Mucosa of descending colon (tissue), 3 donors: Measurements from ENCODE around the gene ALDH3A2. TPM values are rescaled to one million over a fixed set of nuclear protein-coding genes. Genes with fewer than 3 reads are reported as not detected.

ENCODE experiments used
- ATAC-seq: fragments of 200-7000 bp; cut with Tn5 transposase; one replicate; pipeline ENCODE4 v1.9.1; 2020; ENCODE audit warnings: mild to moderate bottlenecking, moderate library complexity
- DNase-seq, 3 donors: peaks; one replicate each; pipeline ENCODE4 v3.0.0-alpha.2; 2020
- H3K36me3 ChIP-seq: fragments of 200-600 bp; one replicate; pipeline ENCODE4 v1.8.0; 2021; ENCODE audit warnings: low read depth, mild to moderate bottlenecking
- H3K4me1 ChIP-seq: fragments of 200-600 bp; one replicate; pipeline ENCODE4 v1.8.0; 2021; ENCODE audit warnings: low read depth, mild to moderate bottlenecking
- H3K4me3 ChIP-seq: fragments of 200-600 bp; one replicate; pipeline ENCODE4 v1.8.0; 2021; ENCODE audit warnings: mild to moderate bottlenecking
- H3K9me3 ChIP-seq: fragments of 200-600 bp; one replicate; pipeline ENCODE4 v1.8.0; 2021; ENCODE audit warnings: mild to moderate bottlenecking
- intact Hi-C, 2 donors: fragments of 100-400 bp; cut with DNase I in 1 of 2; cut with micrococcal nuclease in 1 of 2; formaldehyde crosslinking; loops; one replicate each; pipeline versions ENCODE4 v1.11.0 to v1.11.1; 2022; cut with DNase I, micrococcal nuclease
- total RNA-seq, 3 donors: library from RNA; stranded (reverse); fragmentation: NEBNext Ultra II Directional in 2 of 3; extraction: Animal tissue kit (Norgen Biotek cat#: 25700) in 2 of 3; gene quantifications; one replicate each; pipeline versions ENCODE4 v1.2.1 to v1.2.4, GENCODE V29; 2021 to 2023
- TF ChIP-seq, protein P1 (sequence below): fragments of 200-600 bp; IDR thresholded peaks from one replicate; pipeline ENCODE4 v1.8.0; 2022; ENCODE audit warnings: antibody characterized with exemption, mild to moderate bottlenecking
- donor health status: DM: no; HTN: no; CAD: no; lungs with moderate emphysema.
- donor health status: DM: no; HTN: no; CAD: no.
- donor health status: DM: no; HTN: yes; CAD: no.

ALDH3A2 gene
- total RNA-seq, 3 donors from 2014 or later: 93.8 to 129 (median 98.1) TPM

DNA sequence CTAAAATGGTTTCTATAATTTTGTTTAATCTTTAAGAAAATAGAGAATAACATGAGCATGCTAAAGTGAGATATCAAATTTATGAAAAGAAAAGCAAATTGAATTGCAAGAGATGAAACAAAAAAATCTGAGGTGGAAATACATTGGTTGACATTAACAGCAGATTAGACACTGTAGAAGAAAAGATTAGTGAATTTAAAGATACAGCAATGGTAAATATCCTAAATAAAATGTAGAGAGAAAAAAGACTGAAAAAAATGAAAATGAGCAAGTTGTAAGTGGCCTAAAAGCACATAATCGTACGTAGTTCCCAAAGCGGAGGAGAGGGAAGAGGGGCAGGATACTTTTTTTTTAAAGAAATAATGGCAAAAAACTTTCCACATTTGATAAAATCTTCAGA, 30.5 kb upstream of the ALDH3A2 start:
- Histone ChIP-seq H3K4me3 (no peak overlapping the region), H3K4me1 (no peaks in the 10 kb centered on the region), H3K9me3 (peaks cover 30% of the 10 kb centered on the region), H3K36me3 (no peaks in the 10 kb centered on the region)
- intact Hi-C loops: no loop called here
- ATAC-seq (no peak), DNase-seq (no peak)
- TF ChIP-seq, protein P1, sequence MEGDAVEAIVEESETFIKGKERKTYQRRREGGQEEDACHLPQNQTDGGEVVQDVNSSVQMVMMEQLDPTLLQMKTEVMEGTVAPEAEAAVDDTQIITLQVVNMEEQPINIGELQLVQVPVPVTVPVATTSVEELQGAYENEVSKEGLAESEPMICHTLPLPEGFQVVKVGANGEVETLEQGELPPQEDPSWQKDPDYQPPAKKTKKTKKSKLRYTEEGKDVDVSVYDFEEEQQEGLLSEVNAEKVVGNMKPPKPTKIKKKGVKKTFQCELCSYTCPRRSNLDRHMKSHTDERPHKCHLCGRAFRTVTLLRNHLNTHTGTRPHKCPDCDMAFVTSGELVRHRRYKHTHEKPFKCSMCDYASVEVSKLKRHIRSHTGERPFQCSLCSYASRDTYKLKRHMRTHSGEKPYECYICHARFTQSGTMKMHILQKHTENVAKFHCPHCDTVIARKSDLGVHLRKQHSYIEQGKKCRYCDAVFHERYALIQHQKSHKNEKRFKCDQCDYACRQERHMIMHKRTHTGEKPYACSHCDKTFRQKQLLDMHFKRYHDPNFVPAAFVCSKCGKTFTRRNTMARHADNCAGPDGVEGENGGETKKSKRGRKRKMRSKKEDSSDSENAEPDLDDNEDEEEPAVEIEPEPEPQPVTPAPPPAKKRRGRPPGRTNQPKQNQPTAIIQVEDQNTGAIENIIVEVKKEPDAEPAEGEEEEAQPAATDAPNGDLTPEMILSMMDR: no peak

DNA sequence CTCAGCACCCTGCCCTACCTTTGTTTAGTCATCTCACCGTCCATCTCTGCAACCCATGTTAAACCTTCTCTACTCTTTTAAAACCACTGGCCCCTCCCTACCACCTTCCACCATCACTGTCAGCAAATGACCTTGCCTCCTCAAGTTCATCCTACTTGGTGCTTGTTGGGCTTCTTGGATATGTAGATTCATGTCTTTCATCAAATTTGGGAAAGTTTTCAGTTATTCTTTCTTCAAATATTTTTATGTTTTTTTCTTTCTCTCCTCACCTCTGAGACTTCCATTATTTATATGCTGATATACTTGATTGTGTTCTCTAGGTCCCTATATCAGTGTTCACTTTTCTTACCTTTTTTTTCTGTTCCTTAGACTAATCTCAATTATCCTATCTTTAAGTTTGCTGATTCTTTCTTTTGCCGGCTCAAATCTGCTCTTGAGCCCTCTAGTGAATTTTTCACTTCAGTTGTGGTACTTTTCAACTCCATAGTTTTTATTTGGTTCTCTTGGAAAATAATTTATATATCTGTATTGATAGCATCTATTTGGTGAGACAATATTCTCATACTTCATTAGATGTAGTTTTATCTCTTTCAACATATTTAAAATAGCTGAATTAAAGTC, 28.7 kb upstream of the ALDH3A2 start:
- Histone ChIP-seq H3K9me3 (peaks cover 30% of the 10 kb centered on the region), H3K4me1 (no peaks in the 10 kb centered on the region), H3K4me3 (no peak overlapping the region), H3K36me3 (no peaks in the 10 kb centered on the region)
- TF ChIP-seq, protein P1: no peak
- no peak for ATAC-seq
- intact Hi-C loops: no loop called here
- DNase-seq: no peak

DNA sequence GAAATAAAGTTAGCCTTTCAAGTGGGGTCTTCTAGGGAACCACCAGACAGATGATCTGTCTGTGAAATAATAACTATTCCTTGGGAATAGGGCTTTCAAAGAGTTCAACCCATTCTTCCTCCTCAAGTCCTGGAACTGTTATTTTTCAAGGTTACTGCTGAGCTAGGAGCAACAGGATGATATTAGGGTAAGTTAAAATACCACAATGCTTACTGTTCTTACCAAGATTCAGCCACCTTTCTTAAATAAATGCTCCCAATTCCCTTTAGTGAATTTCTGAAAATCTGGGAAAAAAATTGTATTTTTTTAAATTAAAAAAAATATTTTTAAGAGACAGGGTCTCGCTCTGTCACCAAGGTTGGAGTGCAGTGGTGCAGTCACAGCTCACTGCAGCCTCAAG, 26.9 kb upstream of the ALDH3A2 start:
- TF ChIP-seq, protein P1: no peak
- no peak for DNase-seq
- H3K36me3 ChIP-seq: no peaks in the 10 kb centered on the region
- no peak for ATAC-seq
- H3K9me3 ChIP-seq: peaks cover 30% of the 10 kb centered on the region
- intact Hi-C loops: no loop called here
- H3K4me3 ChIP-seq: no peak overlapping the region
- no peaks in the 10 kb centered on the region for H3K4me1 ChIP-seq

DNA sequence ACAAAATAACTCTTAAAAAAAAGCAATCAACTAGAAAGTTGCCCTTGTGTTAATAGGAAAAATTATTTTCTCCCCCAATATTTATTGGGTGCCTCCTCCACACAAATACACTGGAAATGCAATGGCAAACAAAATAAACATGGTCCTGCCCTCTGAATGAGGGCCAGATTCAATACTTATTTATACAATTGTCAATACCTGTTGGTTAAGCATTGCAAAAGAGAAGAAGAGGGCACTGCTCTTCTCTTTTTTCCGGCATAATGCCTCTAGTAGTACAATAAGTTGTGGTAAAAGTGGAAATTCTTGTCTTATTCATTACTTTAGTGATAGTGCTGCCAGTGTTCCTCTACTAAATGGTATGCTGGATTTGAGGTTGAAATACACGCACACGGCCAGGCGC, 22.5 kb upstream of the ALDH3A2 start:
- Histone ChIP-seq H3K36me3 (no peaks in the 10 kb centered on the region), H3K4me3 (no peak overlapping the region), H3K9me3 (no peaks in the 10 kb centered on the region), H3K4me1 (no peaks in the 10 kb centered on the region)
- ATAC-seq (no peak), DNase-seq (no peak)
- TF ChIP-seq, protein P1: no peak
- intact Hi-C loops: no loop called here

DNA sequence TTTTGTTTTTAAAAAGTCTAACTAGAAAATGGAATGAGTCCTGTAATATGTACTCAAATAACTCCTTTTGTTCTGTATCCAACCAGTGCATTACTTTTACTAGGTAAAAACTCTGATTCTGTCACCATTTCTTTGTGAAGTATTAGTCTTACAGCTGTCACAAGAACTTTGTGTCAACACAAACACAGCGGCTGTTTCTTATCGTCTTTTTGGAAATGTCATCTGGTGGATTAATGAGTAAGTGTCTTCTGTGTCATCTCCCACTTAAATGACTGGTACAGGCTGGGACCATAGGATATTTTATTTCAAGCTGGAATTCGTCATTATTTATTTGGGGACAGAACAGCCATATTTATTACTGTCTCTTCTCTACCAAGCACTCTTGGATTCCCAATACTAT, 19.1 kb upstream of the ALDH3A2 start:
- Histone ChIP-seq H3K4me1 (no peaks in the 10 kb centered on the region), H3K9me3 (no peaks in the 10 kb centered on the region), H3K4me3 (no peak overlapping the region), H3K36me3 (no peaks in the 10 kb centered on the region)
- TF ChIP-seq, protein P1: no peak
- intact Hi-C loops: no loop called here
- ATAC-seq (no peak), DNase-seq (no peak)

DNA sequence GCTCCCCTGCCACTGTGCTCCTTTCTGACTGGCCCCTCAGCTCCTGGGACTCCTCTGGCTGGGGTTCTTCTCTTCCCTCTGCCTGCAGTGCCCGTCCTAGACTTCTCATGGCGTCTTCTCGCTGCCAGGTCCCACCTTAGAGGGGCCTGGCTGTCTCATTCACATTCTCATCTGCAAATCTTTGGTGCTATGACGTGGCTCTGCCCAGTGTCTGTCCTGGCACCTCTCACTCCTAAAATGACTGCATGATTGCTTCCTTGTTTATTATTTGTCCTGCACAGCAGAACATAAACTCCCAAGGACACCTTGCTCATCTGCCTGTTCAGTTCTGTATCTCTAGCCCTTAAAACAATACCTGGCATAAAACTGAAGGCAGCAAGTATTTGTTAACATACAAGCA, 18.5 kb upstream of the ALDH3A2 start:
- TF ChIP-seq, protein P1: no peak
- DNase-seq (no peak), ATAC-seq (no peak)
- no peak overlapping the region for H3K4me3 ChIP-seq
- H3K4me1 ChIP-seq: no peaks in the 10 kb centered on the region
- H3K9me3 ChIP-seq: no peaks in the 10 kb centered on the region
- intact Hi-C loops: no loop called here
- H3K36me3 ChIP-seq: no peaks in the 10 kb centered on the region
